HUES48 (cell line): Measurements from ENCODE around the gene PC.
"Not testable (repeated sequence)": the region's sequence is repeated elsewhere in the genome, so short reads cannot be mapped to it uniquely, and the experiment has no call there.

Source experiments
- H3K27ac ChIP-seq: one replicate; pipeline ENCODE4 v1.7.0; 2013; ENCODE audit warnings: low read depth, low read length, inconsistent platforms
- H3K27me3 ChIP-seq: 2 replicates; pipeline ENCODE4 v1.6.1; 2013; ENCODE audit warnings: mild to moderate bottlenecking, low read length; ENCODE audit not compliant: control insufficient read depth, insufficient read depth
- H3K36me3 ChIP-seq: 2 replicates; pipeline ENCODE4 v1.6.1; 2013; ENCODE audit warnings: low read length; ENCODE audit not compliant: control insufficient read depth, insufficient read depth
- H3K4me1 ChIP-seq: 2 replicates; pipeline ENCODE4 v1.6.1; 2013; ENCODE audit warnings: mild to moderate bottlenecking, low read length; ENCODE audit not compliant: control insufficient read depth, insufficient read depth
- H3K4me3 ChIP-seq: 2 replicates; pipeline ENCODE4 v1.5.1; 2013; ENCODE audit warnings: mild to moderate bottlenecking, low read depth, low read length
- H3K9ac ChIP-seq: 2 replicates; pipeline ENCODE4 v1.6.1; 2013; ENCODE audit warnings: mild to moderate bottlenecking, low read depth, low read length, moderate library complexity
- H3K9me3 ChIP-seq: 2 replicates; pipeline ENCODE4 v1.6.1; 2013; ENCODE audit warnings: low read length; ENCODE audit not compliant: control insufficient read depth, insufficient read depth

PC gene

GRCh38 chr11:66989360-66989759 lies 31.2 kb upstream of the PC start:
- not testable (repeated sequence) for H3K4me1 ChIP-seq, H3K9me3 ChIP-seq, H3K36me3 ChIP-seq, H3K4me3 ChIP-seq, H3K27ac ChIP-seq, H3K27me3 ChIP-seq, H3K9ac ChIP-seq

DNA sequence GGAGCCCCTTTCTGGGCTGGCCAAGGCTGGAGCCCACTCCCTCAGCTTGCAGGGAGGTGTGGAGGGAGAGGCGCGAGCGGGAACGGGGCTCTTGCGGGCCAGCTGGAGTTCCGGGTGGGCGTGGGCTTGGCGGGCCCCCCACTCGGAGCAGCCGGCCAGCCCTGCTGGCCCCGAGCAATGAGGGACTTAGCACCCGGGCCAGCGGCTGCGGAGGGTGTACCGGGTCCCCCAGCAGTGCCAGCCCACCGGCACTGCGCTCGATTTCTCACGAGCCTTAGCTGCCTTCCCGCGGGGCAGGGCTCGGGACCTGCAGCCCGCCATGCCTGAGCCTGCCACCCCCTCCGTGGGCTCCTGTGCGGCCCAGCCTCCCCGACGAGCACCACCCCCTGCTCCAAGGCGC lies 30.6 kb upstream of the PC start:
- not testable (repeated sequence) for H3K4me3 ChIP-seq, H3K9me3 ChIP-seq, H3K27me3 ChIP-seq, H3K36me3 ChIP-seq, H3K9ac ChIP-seq, H3K4me1 ChIP-seq, H3K27ac ChIP-seq

GRCh38 chr11:66987924-66988637 lies 29.9 kb upstream of the PC start:
- peaks cover 6% of the 10 kb centered on the region for H3K4me1 ChIP-seq

DNA sequence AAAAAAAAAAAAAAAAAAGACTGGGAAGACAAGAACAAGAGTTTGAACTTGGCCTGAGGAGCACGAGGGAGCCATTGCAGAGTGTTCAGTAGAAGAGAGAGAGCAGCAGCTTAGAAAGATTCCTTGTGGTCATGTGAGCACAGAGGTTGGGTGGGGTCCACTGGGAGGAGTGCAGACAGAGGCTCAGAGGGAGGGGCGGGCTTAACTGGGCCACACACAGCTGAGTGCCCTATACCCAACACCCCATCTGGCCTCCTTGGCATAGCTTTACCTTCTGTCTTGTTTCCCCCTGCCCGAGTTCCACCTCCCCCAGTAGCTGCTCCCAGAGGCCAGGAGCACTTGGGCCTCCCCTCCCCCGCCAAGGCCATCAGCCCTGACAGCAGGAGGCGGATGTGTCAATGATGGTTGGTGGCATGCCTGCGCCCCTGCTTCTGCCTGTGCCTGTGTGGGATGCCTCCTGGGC lies 29.0 kb upstream of the PC start:
- Histone ChIP-seq H3K4me1 (peaks cover 6% of the 10 kb centered on the region), H3K36me3 (no peaks in the 10 kb centered on the region), H3K9ac (no peak overlapping the region), H3K27me3 (no peaks in the 10 kb centered on the region), H3K9me3 (no peaks in the 10 kb centered on the region), H3K4me3 (no peak overlapping the region), H3K27ac (no peak overlapping the region)

More at GRCh38 chr11:66987924-66988637, 29.9 kb upstream of the PC start:
- H3K27me3 ChIP-seq, result no peaks in the 10 kb centered on the region
- no peak overlapping the region for H3K4me3 ChIP-seq
- no peak overlapping the region for H3K9ac ChIP-seq
- H3K9me3 ChIP-seq, result no peaks in the 10 kb centered on the region
- H3K27ac ChIP-seq, result no peak overlapping the region
- no peaks in the 10 kb centered on the region for H3K36me3 ChIP-seq

DNA sequence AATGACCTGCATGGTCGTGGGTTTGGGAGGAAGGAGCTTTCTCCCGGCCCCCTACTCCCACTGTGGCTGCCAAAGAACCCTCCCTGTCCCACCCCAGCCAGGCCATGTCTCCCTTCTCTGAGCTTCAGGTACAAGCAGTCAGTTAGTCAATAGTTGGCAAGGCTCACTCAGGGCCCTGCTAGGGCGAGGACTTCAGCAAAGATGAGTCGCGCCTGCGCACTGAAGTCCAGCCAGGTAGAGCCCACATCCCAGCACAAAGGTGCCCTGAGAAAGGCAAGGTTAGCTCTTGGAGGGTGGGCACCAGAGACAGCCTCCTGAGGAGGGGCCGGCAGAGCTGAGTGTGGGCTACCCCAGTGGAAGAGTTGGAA lies 28.0 kb upstream of the PC start:
- H3K27ac ChIP-seq, result no peak overlapping the region
- no peak overlapping the region for H3K4me3 ChIP-seq

DNA sequence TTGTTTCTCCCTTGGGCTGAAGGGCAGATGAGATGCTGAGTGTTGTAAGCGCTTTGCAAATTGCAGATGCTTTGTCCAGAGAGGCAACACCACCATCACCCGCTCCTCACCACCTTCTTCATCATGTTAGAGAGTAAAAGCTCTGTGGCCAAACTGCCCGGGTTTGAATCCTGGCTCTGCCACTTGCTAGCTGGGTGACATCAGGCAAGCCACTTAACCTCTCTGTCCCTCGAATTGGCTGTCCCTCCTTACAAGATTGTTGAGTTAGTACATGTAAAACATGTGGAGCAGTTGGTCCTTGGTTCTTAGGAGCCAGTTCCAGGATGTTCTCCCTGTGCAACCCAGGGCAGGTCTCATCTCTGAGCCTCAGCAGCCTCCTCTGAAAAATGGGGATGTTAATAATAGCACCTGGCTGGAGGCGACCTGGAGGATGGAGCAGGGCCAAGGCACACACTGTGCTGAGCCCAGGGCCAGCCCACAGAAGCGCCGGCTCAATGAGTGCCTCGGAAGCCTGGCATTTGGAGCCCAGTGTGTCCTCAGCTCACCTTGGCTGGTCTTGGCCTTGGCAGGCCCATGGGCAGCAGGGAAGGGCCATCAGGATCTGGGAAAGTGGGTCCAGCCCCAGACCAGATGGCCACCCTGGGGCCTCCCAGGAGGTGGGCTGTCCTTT lies 27.5 kb upstream of the PC start:
- Histone ChIP-seq H3K9me3 (no peaks in the 10 kb centered on the region), H3K9ac (no peak overlapping the region), H3K27ac (no peak overlapping the region), H3K4me3 (no peak overlapping the region), H3K27me3 (no peaks in the 10 kb centered on the region), H3K4me1 (peaks cover 6% of the 10 kb centered on the region), H3K36me3 (no peaks in the 10 kb centered on the region)

More for the DNA sequence above, 28.0 kb upstream of the PC start:
- no peak overlapping the region for H3K9ac ChIP-seq
- H3K4me1 ChIP-seq, result peaks cover 6% of the 10 kb centered on the region
- H3K36me3 ChIP-seq, result no peaks in the 10 kb centered on the region
- no peaks in the 10 kb centered on the region for H3K9me3 ChIP-seq
- no peaks in the 10 kb centered on the region for H3K27me3 ChIP-seq

DNA sequence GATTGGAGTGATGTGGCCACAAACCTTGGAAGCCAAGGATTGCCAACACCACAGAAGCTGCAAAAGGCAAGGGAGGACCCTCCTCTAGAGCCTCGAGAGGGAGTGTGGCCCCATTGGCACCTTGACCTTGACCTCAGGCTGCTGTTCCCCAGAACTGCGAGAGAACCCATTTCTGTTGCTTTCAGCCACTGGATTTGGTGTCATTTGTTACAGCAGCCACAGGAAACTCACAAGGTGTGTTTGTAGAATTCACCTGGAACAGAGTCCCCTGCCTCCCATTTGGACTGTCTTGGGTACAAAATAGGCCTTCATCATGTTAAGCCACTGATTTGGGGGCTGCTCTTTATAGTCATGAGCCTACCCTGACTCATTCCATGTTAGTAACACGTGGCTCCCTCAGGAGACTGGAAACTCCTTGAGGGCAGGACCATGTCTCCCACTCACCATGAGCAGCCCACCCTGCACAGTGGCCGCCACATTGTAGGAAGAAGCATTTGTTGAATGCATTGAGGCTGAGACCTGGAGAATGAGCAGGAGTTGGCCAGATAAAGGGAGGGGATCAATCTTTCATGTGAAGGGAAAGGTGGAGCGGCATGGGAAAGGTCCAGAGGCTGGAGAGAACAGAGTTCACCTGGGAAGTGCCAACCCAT lies 25.2 kb upstream of the PC start:
- Histone ChIP-seq H3K4me1 (peaks cover 6% of the 10 kb centered on the region), H3K27ac (no peak overlapping the region), H3K4me3 (no peak overlapping the region)

DNA sequence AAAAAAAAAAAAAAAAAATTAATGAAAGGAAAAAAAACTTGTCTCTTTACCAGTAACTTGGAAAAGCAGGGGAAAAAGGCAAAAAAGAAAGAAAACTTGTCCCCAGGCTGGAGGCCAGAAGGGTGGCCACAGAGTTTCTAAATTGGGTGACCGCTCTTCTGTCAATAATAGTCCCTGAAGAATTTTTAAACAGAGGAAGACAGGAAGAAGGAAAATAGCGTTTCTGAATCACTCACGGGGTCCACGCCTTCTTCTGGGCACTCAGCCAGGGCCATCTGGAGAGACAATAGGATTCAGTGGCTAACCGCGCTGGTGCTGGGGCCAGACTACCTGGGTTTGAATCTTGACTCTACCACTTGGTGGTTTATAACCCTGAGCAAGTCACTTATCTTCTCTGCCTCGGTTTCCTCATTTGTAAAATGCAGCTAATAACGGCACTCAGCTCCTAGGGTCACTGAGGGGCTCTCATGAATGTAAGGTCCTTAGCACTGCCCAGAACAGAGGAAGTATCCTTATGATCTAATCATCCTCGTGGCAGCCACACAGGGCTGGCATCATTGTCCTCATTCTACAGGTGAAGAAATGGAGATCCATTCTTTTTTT lies 23.9 kb upstream of the PC start:
- Histone ChIP-seq H3K9ac (no peak overlapping the region), H3K36me3 (no peaks in the 10 kb centered on the region), H3K27me3 (no peaks in the 10 kb centered on the region), H3K9me3 (peaks cover 2% of the 10 kb centered on the region; the same call in 1 of the 2 replicates), H3K4me1 (no peaks in the 10 kb centered on the region), H3K27ac (no peak overlapping the region), H3K4me3 (no peak overlapping the region)

More for the DNA sequence above, 25.2 kb upstream of the PC start:
- Histone ChIP-seq H3K36me3 (no peaks in the 10 kb centered on the region), H3K9me3 (peaks cover 2% of the 10 kb centered on the region; the same call in 1 of the 2 replicates), H3K27me3 (no peaks in the 10 kb centered on the region), H3K9ac (no peak overlapping the region)

DNA sequence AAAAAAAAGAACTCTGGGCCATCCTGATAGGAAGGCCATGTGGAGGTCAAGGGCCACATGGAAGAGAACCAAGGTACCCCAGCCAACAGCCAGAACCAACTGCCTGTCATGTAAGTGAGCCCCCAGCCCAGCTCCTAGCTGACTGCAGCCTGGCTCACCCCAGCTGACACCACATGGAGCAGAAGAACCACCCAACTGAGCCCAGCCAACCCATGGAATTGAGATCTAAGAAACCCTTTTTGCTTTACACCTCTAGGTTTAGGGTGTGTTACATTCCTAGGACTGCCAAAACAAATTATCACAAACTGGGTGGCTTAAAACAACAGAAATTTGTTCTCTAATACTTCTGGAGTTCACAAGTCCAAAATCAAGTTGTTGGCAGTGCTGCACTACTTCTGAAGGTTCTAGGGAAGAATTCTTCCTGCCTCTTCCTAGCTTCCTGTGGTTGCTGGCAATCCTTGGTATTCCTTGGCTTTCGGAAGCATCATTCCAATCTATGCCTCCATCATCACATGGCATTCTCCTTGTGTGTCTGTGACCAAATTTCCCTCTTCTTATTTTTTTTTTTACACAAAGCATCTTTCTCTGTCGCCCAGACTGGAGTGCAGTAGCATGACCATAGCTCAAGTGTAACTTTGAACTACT lies 21.3 kb upstream of the PC start:
- H3K9me3 ChIP-seq, result peaks cover 2% of the 10 kb centered on the region; the same call in 1 of the 2 replicates
- H3K36me3 ChIP-seq, result no peaks in the 10 kb centered on the region
- H3K4me3 ChIP-seq, result no peak overlapping the region
- H3K4me1 ChIP-seq, result 0 out of 2 replicates have a peak, but pooled peaks cover 3% of the 10 kb centered on the region
- H3K9ac ChIP-seq, result no peak overlapping the region
- H3K27me3 ChIP-seq, result no peaks in the 10 kb centered on the region
- H3K27ac ChIP-seq, result no peak overlapping the region

GRCh38 chr11:66978717-66979116 lies 20.5 kb upstream of the PC start:
- H3K4me1 ChIP-seq, result 0 out of 2 replicates have a peak, but pooled peaks cover 5% of the 10 kb centered on the region
- no peaks in the 10 kb centered on the region for H3K27me3 ChIP-seq
- no peaks in the 10 kb centered on the region for H3K36me3 ChIP-seq
- H3K9ac ChIP-seq, result no peak overlapping the region
- H3K4me3 ChIP-seq, result no peak overlapping the region
- H3K9me3 ChIP-seq, result peaks cover 2% of the 10 kb centered on the region; the same call in 1 of the 2 replicates
- no peak overlapping the region for H3K27ac ChIP-seq
